Activated gamma-delta T cell treated with Interleukin-2 at 50 U/mL for 16 hours (primary cell): ENCODE measurements around the gene ABCA7.

Experiments used
- DNase-seq: peaks from one replicate; pipeline ENCODE4 v3.0.0-alpha.2; 2020

ABCA7 gene

GRCh38 chr19:1041835-1042685, 2.2 kb downstream of the ABCA7 start:
- DNase-seq, result no peak

- DNase-seq, result no peak
These were observed 3.0 kb downstream of the ABCA7 start for GRCh38 chr19:1042689-1043511.

GRCh38 chr19:1045247-1045603, 5.3 kb downstream of the ABCA7 start:
- DNase-seq, result peak; percentile 42

- no peak for DNase-seq
These were observed 6.3 kb downstream of the ABCA7 start for GRCh38 chr19:1046117-1046626.

GRCh38 chr19:1046836-1047695, 7.2 kb downstream of the ABCA7 start:
- DNase-seq, result no peak

GRCh38 chr19:1047696-1048147, 7.8 kb downstream of the ABCA7 start:
- DNase-seq, result no peak

GRCh38 chr19:1049106-1049505, 9.2 kb downstream of the ABCA7 start:
- no peak for DNase-seq

- no peak for DNase-seq
These were observed 9.9 kb downstream of the ABCA7 start for GRCh38 chr19:1049800-1050199.

- no peak for DNase-seq
These were observed 11.3 kb downstream of the ABCA7 start for GRCh38 chr19:1050989-1051788.

- no peak for DNase-seq
These were observed 11.9 kb downstream of the ABCA7 start for GRCh38 chr19:1051791-1052190.

- DNase-seq, result no peak
These were observed 12.6 kb downstream of the ABCA7 start for GRCh38 chr19:1052349-1052975.

GRCh38 chr19:1053176-1054101, 13.5 kb downstream of the ABCA7 start:
- DNase-seq, result no peak

- DNase-seq, result no peak
These were observed 14.5 kb downstream of the ABCA7 start for GRCh38 chr19:1054102-1055027.

- DNase-seq, result no peak
These were observed 15.1 kb downstream of the ABCA7 start for GRCh38 chr19:1055028-1055425.

GRCh38 chr19:1055886-1056620, 16.1 kb downstream of the ABCA7 start:
- DNase-seq, result no peak

- DNase-seq, result no peak
These were observed 17.4 kb downstream of the ABCA7 start for GRCh38 chr19:1057176-1057855.

GRCh38 chr19:1058112-1058511, 18.2 kb downstream of the ABCA7 start:
- no peak for DNase-seq

- no peak for DNase-seq
These were observed 20.8 kb downstream of the ABCA7 start for GRCh38 chr19:1060689-1061088.
